Measurements from ENCODE around the gene CDC34. TPM values are rescaled to one million over a fixed set of nuclear protein-coding genes. Genes with fewer than 3 reads are reported as not detected.
"Not testable (repeated sequence)": the region's sequence is repeated elsewhere in the genome, so short reads cannot be mapped to it uniquely, and the experiment has no call there.

Gene CDC34
- total RNA-seq, 1 experiment from 2014 or later: 60.6 TPM

GRCh38 chr19:584240-585001, 52.9 kb downstream of the CDC34 start:
- no peak for DNase-seq (ENCODE audit: extremely low read depth, low read depth)

- DNase-seq (ENCODE audit: extremely low read depth, low read depth): not testable (repeated sequence)
These were observed 53.6 kb downstream of the CDC34 start for GRCh38 chr19:585146-585545.

- DNase-seq (ENCODE audit: extremely low read depth, low read depth): no peak
These were observed 54.1 kb downstream of the CDC34 start for GRCh38 chr19:585551-586110.

- DNase-seq (ENCODE audit: extremely low read depth, low read depth): peak; percentile 79
These were observed 56.7 kb downstream of the CDC34 start for GRCh38 chr19:588093-588740.

- DNase-seq (ENCODE audit: extremely low read depth, low read depth): no peak
These were observed 57.5 kb downstream of the CDC34 start for GRCh38 chr19:588741-589692.

- DNase-seq (ENCODE audit: extremely low read depth, low read depth): no peak
These were observed 58.3 kb downstream of the CDC34 start, which contains the start of gene HCN2 for GRCh38 chr19:589693-590395. TSS of gene HCN2 (plus strand) at chr19:589881. CDS start at chr19:589946, 65 bp downstream.

GRCh38 chr19:590396-590745, 58.8 kb downstream of the CDC34 start:
- no peak for DNase-seq (ENCODE audit: extremely low read depth, low read depth)

GRCh38 chr19:590750-591098, 59.2 kb downstream of the CDC34 start:
- DNase-seq (ENCODE audit: extremely low read depth, low read depth): no peak

GRCh38 chr19:591099-591958, 59.8 kb downstream of the CDC34 start:
- no peak for DNase-seq (ENCODE audit: extremely low read depth, low read depth)

Other genes with a start within 250 kb of the CDC34 start
- 91.1 and 102 TPM in 2 replicates for gene PLPP2, start 240.4 kb upstream of the CDC34 start, total RNA-seq (2014; rRNA removed; shearing (Covaris generic))
- 17.8 and 23.2 TPM in 2 replicates for gene MIER2, start 187.0 kb upstream of the CDC34 start, total RNA-seq (2014; rRNA removed; shearing (Covaris generic))
- gene C2CD4C, start 122.6 kb upstream of the CDC34 start, total RNA-seq (2014; rRNA removed; shearing (Covaris generic)): 0.05 and 0.12 TPM in 2 replicates
- gene SHC2, start 70.7 kb upstream of the CDC34 start, total RNA-seq (2014; rRNA removed; shearing (Covaris generic)): 0.58 and 1.1 TPM in 2 replicates
- gene MADCAM1, start 35.3 kb upstream of the CDC34 start, total RNA-seq (2014; rRNA removed; shearing (Covaris generic)): not detected in 2 replicates
- 10.5 and 14.6 TPM in 2 replicates for gene TPGS1, start 24.3 kb upstream of the CDC34 start, total RNA-seq (2014; rRNA removed; shearing (Covaris generic))
- not detected in 2 replicates for gene GZMM, start 12.3 kb downstream of the CDC34 start, total RNA-seq (2014; rRNA removed; shearing (Covaris generic))
- 614 and 702 TPM in 2 replicates for gene BSG, start 40.8 kb downstream of the CDC34 start, total RNA-seq (2014; rRNA removed; shearing (Covaris generic))
- gene HCN2, start 58.1 kb downstream of the CDC34 start, total RNA-seq (2014; rRNA removed; shearing (Covaris generic)): 0.45 and 0.63 TPM in 2 replicates
- gene POLRMT, start 101.8 kb downstream of the CDC34 start, total RNA-seq (2014; rRNA removed; shearing (Covaris generic)): 25.0 and 29.9 TPM in 2 replicates
- gene FGF22, start 108.1 kb downstream of the CDC34 start, total RNA-seq (2014; rRNA removed; shearing (Covaris generic)): not detected in 2 replicates
- 27.0 and 33.5 TPM in 2 replicates for gene RNF126, start 131.5 kb downstream of the CDC34 start, total RNA-seq (2014; rRNA removed; shearing (Covaris generic))
- 43.3 and 51.7 TPM in 2 replicates for gene FSTL3, start 144.6 kb downstream of the CDC34 start, total RNA-seq (2014; rRNA removed; shearing (Covaris generic))
- not detected in 2 replicates for gene PRSS57, start 163.7 kb downstream of the CDC34 start, total RNA-seq (2014; rRNA removed; shearing (Covaris generic))
- 4.2 and 7.6 TPM in 2 replicates for gene PALM, start 177.2 kb downstream of the CDC34 start, total RNA-seq (2014; rRNA removed; shearing (Covaris generic))
- 24.1 and 30.1 TPM in 2 replicates for gene MISP, start 219.4 kb downstream of the CDC34 start, total RNA-seq (2014; rRNA removed; shearing (Covaris generic))